Panc1 (cell line): ENCODE data around the gene SRSF7. TPM values are rescaled to one million over a fixed set of nuclear protein-coding genes. Genes with fewer than 3 reads are reported as not detected.

Experiments
- ATAC-seq: fragments of 200-7000 bp; cut with Tn5 transposase; 2 replicates; pipeline ENCODE4 v1.9.1; 2020; ENCODE audit warnings: mild to moderate bottlenecking, moderate library complexity
- BruUV-seq: library from RNA; stranded (reverse); fragments of 400-500 nt; replicated peaks from 2 replicates; lab custom pipeline; 2021; lab: Mats Ljungman, UMichigan
- CTCF ChIA-PET: fragments of 300-600 bp; sonication (Branson Sonifier 250); formaldehyde crosslinking; loops from one replicate; lab custom pipeline; 2022; ENCODE audit warnings: antibody characterized with exemption; lab: Charles Lee
- POLR2A ChIA-PET: fragments of 300-600 bp; sonication (Branson Sonifier 250); formaldehyde crosslinking; loops from one replicate; lab custom pipeline; 2022; ENCODE audit warnings: antibody characterized with exemption; lab: Charles Lee
- DNase-seq: peaks from one replicate; pipeline ENCODE4 v3.0.0-alpha.2; 2010; ENCODE audit warnings: low read depth, low spot score
- H3K27ac ChIP-seq: 2 replicates; pipeline ENCODE4 v1.5.1; 2011; ENCODE audit warnings: mild to moderate bottlenecking, low read length, inconsistent platforms
- H3K27me3 ChIP-seq: fragments of 200-500 bp; sonication (Bioruptor generic); 2 replicates; pipeline ENCODE4 v1.6.0; 2014; ENCODE audit warnings: low read length, inconsistent platforms; ENCODE audit not compliant: control insufficient read depth, insufficient read depth
- H3K36me3 ChIP-seq: fragments of 200-500 bp; sonication (Bioruptor generic); 2 replicates; pipeline ENCODE4 v1.5.1; 2014; ENCODE audit warnings: inconsistent platforms, mild to moderate bottlenecking, low read length, moderate library complexity; ENCODE audit not compliant: control insufficient read depth, insufficient read depth
- H3K4me1 ChIP-seq: 2 replicates; pipeline ENCODE4 v1.5.1; 2011; ENCODE audit warnings: inconsistent platforms, mild to moderate bottlenecking, low read length, moderate library complexity; ENCODE audit not compliant: control insufficient read depth, insufficient read depth
- H3K4me3 ChIP-seq, 2 experiments: 2 replicates each; pipeline ENCODE4 v1.5.1; 2011 to 2012; ENCODE audit warnings: low read depth in 2 of 2, low read length in 2 of 2, mild to moderate bottlenecking in 2 of 2, inconsistent platforms in 1 of 2, moderate library complexity in 1 of 2
- H3K9me3 ChIP-seq: fragments of 200-500 bp; sonication (Bioruptor generic); 2 replicates; pipeline ENCODE4 v1.5.1; 2014; ENCODE audit warnings: low read depth, mild to moderate bottlenecking, inconsistent platforms, low read length, moderate library complexity; ENCODE audit not compliant: control insufficient read depth, insufficient read depth
- CTCF ChIP-seq: fragments of 450-650 bp; IDR thresholded peaks from 2 replicates; pipeline ENCODE4 v1.5.1; 2017; ENCODE audit warnings: mild to moderate bottlenecking
- POLR2AphosphoS5 ChIP-seq: IDR thresholded peaks from 2 replicates; pipeline ENCODE4 v1.6.1; 2012; ENCODE audit warnings: mild to moderate bottlenecking, low read depth, low read length, moderate library complexity
- REST ChIP-seq, 2 experiments: IDR thresholded peaks; 2 replicates each; pipeline ENCODE4 v1.6.1; 2011 to 2012; ENCODE audit warnings: low read depth in 2 of 2, control low read depth in 1 of 2, low read length in 1 of 2, mild to moderate bottlenecking in 1 of 2, moderate library complexity in 1 of 2; ENCODE audit not compliant: insufficient read depth in 1 of 2
- SIN3A ChIP-seq: IDR thresholded peaks from 2 replicates; pipeline ENCODE4 v1.6.1; 2012; ENCODE audit warnings: low read depth, mild to moderate bottlenecking, low read length, moderate library complexity, borderline replicate concordance; ENCODE audit not compliant: insufficient read depth
- TCF7L2 ChIP-seq: IDR thresholded peaks from 2 replicates; pipeline ENCODE4 v1.6.1; 2011; ENCODE audit warnings: mild to moderate bottlenecking, low read depth, low read length, inconsistent platforms
- in situ Hi-C: cut with HindIII; loops from 2 replicates; pipeline ENCODE4 v1.10.0; 2016; ENCODE audit warnings: low sequenced_read_pairs, low pct_unique_long_range_greater_than_20kb
- intact Hi-C: fragments of 100-400 bp; cut with micrococcal nuclease; formaldehyde crosslinking; loops from one replicate; pipeline ENCODE4 v1.10.0; 2022; ENCODE audit not compliant: unreplicated experiment
- total RNA-seq: library from RNA; stranded (reverse); gene quantifications from one replicate; pipeline ENCODE4 v1.2.1, GENCODE V29; 2021; ENCODE audit not compliant: unreplicated experiment

The SRSF7 gene
- total RNA-seq, 1 experiment from 2014 or later, result 220 TPM

- Histone ChIP-seq H3K27me3 (no peaks in the 10 kb centered on the region), H3K4me1 (peaks cover 37% of the 10 kb centered on the region), H3K27ac (peak overlapping the region; percentile 37; the same call in 1 of the 2 replicates), H3K9me3 (no peaks in the 10 kb centered on the region), H3K36me3 (no peaks in the 10 kb centered on the region), H3K4me3 (no peak overlapping the region)
- intact Hi-C loops, result no loop called here
- CTCF ChIA-PET, result no interaction called here
- TF ChIP-seq TCF7L2, result no peak
- TF ChIP-seq POLR2AphosphoS5, result no peak
- no peak for TF ChIP-seq REST (IDR thresholded peaks at IDR 0.05; ENCODE audit: insufficient read depth in 1 of 2, low read depth in 2 of 2, low read length in 1 of 2)
- TF ChIP-seq SIN3A, result no peak
- TF ChIP-seq CTCF, result no peak
- in situ Hi-C loops, result no loop called here
- DNase-seq (no peak), ATAC-seq (peak; percentile 43; the same call in 1 of the 2 replicates)
- POLR2A ChIA-PET, result no interaction called here
- BruUV-seq, result no TSS peak
These were observed 50.2 kb downstream of the SRSF7 start for GRCh38 chr2:38700881-38701458.

- no peak for ATAC-seq
- H3K27ac ChIP-seq, result peak overlapping the region; percentile 37; the same call in 1 of the 2 replicates
- DNase-seq, result no peak
These were observed 50.9 kb downstream of the SRSF7 start for GRCh38 chr2:38700113-38700785.

More at GRCh38 chr2:38700113-38700785, 50.9 kb downstream of the SRSF7 start:
- H3K4me1 ChIP-seq, result peaks cover 36% of the 10 kb centered on the region
- H3K27me3 ChIP-seq, result no peaks in the 10 kb centered on the region
- POLR2A ChIA-PET, result no interaction called here
- in situ Hi-C loops (no loop called here), intact Hi-C loops (no loop called here)
- no peak for TF ChIP-seq TCF7L2
- no peak for TF ChIP-seq POLR2AphosphoS5
- TF ChIP-seq CTCF, result no peak
- TF ChIP-seq REST (IDR thresholded peaks at IDR 0.05; ENCODE audit: insufficient read depth in 1 of 2, low read depth in 2 of 2, low read length in 1 of 2), result no peak
- no peak for TF ChIP-seq SIN3A
- CTCF ChIA-PET, result no interaction called here
- no peaks in the 10 kb centered on the region for H3K36me3 ChIP-seq
- H3K4me3 ChIP-seq, result no peak overlapping the region
- no peaks in the 10 kb centered on the region for H3K9me3 ChIP-seq
- BruUV-seq, result no TSS peak
